NB4 (cell line): ENCODE results near the gene ZNF160.

Source experiments
- CTCF ChIP-seq: IDR thresholded peaks from one replicate; pipeline ENCODE4 v1.5.1; 2012; ENCODE audit warnings: low read depth, low read length
- MYC ChIP-seq: IDR thresholded peaks from 2 replicates; pipeline ENCODE4 v1.6.1; 2011; ENCODE audit warnings: low read depth, low read length

- TF ChIP-seq MYC (no peak), CTCF (no peak)
Measured at GRCh38 chr19:53130506-53130905, 27.3 kb upstream of the ZNF160 start.
